Caco-2 (cell line): ENCODE data around the gene TRIO. TPM values are rescaled to one million over a fixed set of nuclear protein-coding genes. Genes with fewer than 3 reads are reported as not detected.

Experiments used
- BruUV-seq: library from RNA; stranded (reverse); fragments of 400-500 nt; replicated peaks from 2 replicates; lab custom pipeline; 2021; lab: Mats Ljungman, UMichigan
- CTCF ChIA-PET: fragments of 300-600 bp; sonication (Branson Sonifier 250); formaldehyde crosslinking; loops from one replicate; lab custom pipeline; 2022; ENCODE audit warnings: antibody characterized with exemption; lab: Charles Lee
- POLR2A ChIA-PET: fragments of 300-600 bp; sonication (Branson Sonifier 250); formaldehyde crosslinking; loops from one replicate; lab custom pipeline; 2022; ENCODE audit warnings: antibody characterized with exemption; lab: Charles Lee
- DNase-seq, 2 experiments: peaks; one replicate each; pipeline versions ENCODE4 v3.0.0 to v3.0.0-alpha.2; 2020 to 2022
- H3K27me3 ChIP-seq: replicated peaks from 2 replicates; pipeline ENCODE4 v1.6.0; 2011; ENCODE audit warnings: low read length; ENCODE audit not compliant: control insufficient read depth, insufficient read depth
- H3K36me3 ChIP-seq: 2 replicates; pipeline ENCODE4 v1.5.1; 2011; ENCODE audit warnings: low read length; ENCODE audit not compliant: control insufficient read depth, insufficient read depth
- H3K4me1 ChIP-seq: fragments of 250-450 bp; sonication (Bioruptor Pico); 2 replicates; pipeline ENCODE4 v1.5.1; 2020; ENCODE audit warnings: mild to moderate bottlenecking
- H3K4me3 ChIP-seq: 2 replicates; pipeline ENCODE4 v1.5.1; 2011; ENCODE audit warnings: low read depth, mild to moderate bottlenecking, control low read depth, low read length
- H3K9me3 ChIP-seq: fragments of 250-450 bp; sonication (Bioruptor Pico); 2 replicates; pipeline ENCODE4 v1.5.1; 2020; ENCODE audit warnings: mild to moderate bottlenecking, moderate library complexity
- H3K27ac Mint-ChIP-seq: one replicate; pipeline ENCODE4 v1.8.0; 2022; ENCODE audit warnings: mixed read lengths; ENCODE audit not compliant: unreplicated experiment
- H3K27me3 Mint-ChIP-seq: one replicate; pipeline ENCODE4 v1.8.0; 2022; ENCODE audit warnings: mixed read lengths; ENCODE audit not compliant: insufficient read depth, unreplicated experiment
- H3K36me3 Mint-ChIP-seq: one replicate; pipeline ENCODE4 v1.8.0; 2022; ENCODE audit warnings: mild to moderate bottlenecking, mixed read lengths; ENCODE audit not compliant: insufficient read depth, unreplicated experiment
- H3K4me1 Mint-ChIP-seq: one replicate; pipeline ENCODE4 v1.8.0; 2022; ENCODE audit warnings: low read depth, mixed read lengths; ENCODE audit not compliant: unreplicated experiment
- H3K4me3 Mint-ChIP-seq: one replicate; pipeline ENCODE4 v1.8.0; 2022; ENCODE audit warnings: mild to moderate bottlenecking, moderate library complexity, mixed read lengths; ENCODE audit not compliant: unreplicated experiment
- H3K9me3 Mint-ChIP-seq: one replicate; pipeline ENCODE4 v1.8.0; 2022; ENCODE audit warnings: mixed read lengths; ENCODE audit not compliant: unreplicated experiment
- intact Hi-C: fragments of 100-400 bp; cut with micrococcal nuclease; formaldehyde crosslinking; loops from one replicate; pipeline ENCODE4 v1.10.0; 2022; ENCODE audit not compliant: unreplicated experiment
- total RNA-seq: library from RNA; stranded (reverse); gene quantifications from 2 replicates; pipeline ENCODE4 v1.2.3, GENCODE V29; 2022
- TF ChIP-seq, protein P1 (sequence below), 2 experiments: fragments of 200-600 bp in 1 of 2; IDR thresholded peaks; 1 replicate in 1 of 2; 2 replicates in 1 of 2; pipeline versions ENCODE4 v1.5.1 to v1.8.0; 2011 to 2022; ENCODE audit warnings: antibody characterized with exemption in 1 of 2, control low read depth in 1 of 2, inconsistent platforms in 1 of 2, low read depth in 1 of 2, low read length in 1 of 2, mild to moderate bottlenecking in 1 of 2, moderate library complexity in 1 of 2; ENCODE audit not compliant: insufficient read depth in 1 of 2, severe bottlenecking in 1 of 2, unreplicated experiment in 1 of 2

The TRIO gene
- total RNA-seq, 1 experiment from 2014 or later = 92.0 TPM

DNA sequence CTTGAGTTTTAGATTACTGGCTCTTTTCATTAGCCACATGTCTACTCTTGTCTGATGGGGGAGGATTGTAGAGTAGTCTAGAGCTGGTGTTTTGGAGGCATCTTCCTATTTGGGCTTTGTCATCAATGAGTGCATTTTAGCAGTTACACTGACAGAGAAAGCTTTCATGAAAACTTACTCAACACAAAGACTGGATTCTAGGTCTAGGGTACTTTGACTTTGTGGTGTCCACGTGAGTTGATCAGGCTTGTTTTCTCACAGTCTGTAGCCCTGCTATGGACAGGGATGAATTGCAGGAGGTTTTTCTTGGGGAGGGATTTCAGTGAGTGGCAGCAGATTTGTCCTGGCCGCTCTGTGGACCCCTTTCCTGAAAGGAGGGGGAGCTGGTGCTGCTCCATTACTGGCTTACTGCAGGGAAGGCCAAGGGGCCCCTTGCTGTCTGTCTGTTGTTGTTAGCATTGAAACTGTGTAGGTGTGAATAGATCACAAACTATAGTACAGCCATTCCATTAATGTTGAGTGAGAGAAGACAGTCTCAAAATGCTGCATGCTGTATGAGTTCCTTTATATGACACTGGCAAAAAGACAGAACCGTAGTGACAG, 6.6 kb downstream of the TRIO start:
- H3K4me3 Mint-ChIP-seq = no peak overlapping the region
- H3K9me3 ChIP-seq = no peaks in the 10 kb centered on the region
- ChIA-PET CTCF (no interaction called here), POLR2A (no interaction called here)
- peaks cover 8% of the 10 kb centered on the region for H3K36me3 Mint-ChIP-seq
- H3K4me1 ChIP-seq = peaks cover 18% of the 10 kb centered on the region
- no peak overlapping the region for H3K27ac Mint-ChIP-seq
- BruUV-seq = no TSS peak
- H3K4me3 ChIP-seq = no peak overlapping the region
- H3K4me1 Mint-ChIP-seq = peaks cover 36% of the 10 kb centered on the region
- no peak for DNase-seq
- H3K27me3 Mint-ChIP-seq = no peaks in the 10 kb centered on the region
- intact Hi-C loops = loop anchor here (5.0 kb wide), 1 partner anchor 1007 kb away; no protein-coding TSS in a partner anchor
- no peaks in the 10 kb centered on the region for H3K9me3 Mint-ChIP-seq
- TF ChIP-seq, protein P1, sequence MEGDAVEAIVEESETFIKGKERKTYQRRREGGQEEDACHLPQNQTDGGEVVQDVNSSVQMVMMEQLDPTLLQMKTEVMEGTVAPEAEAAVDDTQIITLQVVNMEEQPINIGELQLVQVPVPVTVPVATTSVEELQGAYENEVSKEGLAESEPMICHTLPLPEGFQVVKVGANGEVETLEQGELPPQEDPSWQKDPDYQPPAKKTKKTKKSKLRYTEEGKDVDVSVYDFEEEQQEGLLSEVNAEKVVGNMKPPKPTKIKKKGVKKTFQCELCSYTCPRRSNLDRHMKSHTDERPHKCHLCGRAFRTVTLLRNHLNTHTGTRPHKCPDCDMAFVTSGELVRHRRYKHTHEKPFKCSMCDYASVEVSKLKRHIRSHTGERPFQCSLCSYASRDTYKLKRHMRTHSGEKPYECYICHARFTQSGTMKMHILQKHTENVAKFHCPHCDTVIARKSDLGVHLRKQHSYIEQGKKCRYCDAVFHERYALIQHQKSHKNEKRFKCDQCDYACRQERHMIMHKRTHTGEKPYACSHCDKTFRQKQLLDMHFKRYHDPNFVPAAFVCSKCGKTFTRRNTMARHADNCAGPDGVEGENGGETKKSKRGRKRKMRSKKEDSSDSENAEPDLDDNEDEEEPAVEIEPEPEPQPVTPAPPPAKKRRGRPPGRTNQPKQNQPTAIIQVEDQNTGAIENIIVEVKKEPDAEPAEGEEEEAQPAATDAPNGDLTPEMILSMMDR (IDR thresholded peaks at IDR 0.05; ENCODE audit: insufficient read depth in 1 of 2, low read depth in 1 of 2, low read length in 1 of 2, severe bottlenecking in 1 of 2, unreplicated experiment in 1 of 2) = no peak
- no peaks in the 10 kb centered on the region for H3K27me3 ChIP-seq
- no peaks in the 10 kb centered on the region for H3K36me3 ChIP-seq

DNA sequence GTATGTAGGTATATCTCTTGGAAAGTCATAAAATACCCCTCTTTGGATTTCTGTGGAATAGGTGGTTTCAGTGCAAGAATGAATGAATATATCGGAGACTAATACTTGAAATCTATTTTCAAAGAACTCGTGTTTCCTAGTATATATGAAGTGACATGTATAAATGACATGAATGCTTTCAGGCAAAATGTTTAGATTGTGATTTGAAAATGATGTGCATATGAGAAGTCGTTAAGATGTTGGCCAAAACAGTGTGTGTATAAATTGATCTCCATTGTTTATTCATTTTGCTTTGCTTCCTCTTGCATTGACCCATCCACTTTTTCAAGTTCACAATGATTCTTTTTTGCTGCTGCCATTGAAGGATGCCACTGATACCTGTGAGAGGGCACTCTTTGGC, 8.3 kb downstream of the TRIO start:
- Mint-ChIP-seq H3K27ac (no peak overlapping the region), H3K36me3 (peaks cover 8% of the 10 kb centered on the region), H3K9me3 (no peaks in the 10 kb centered on the region), H3K4me3 (no peak overlapping the region), H3K27me3 (no peaks in the 10 kb centered on the region), H3K4me1 (peaks cover 36% of the 10 kb centered on the region)
- Histone ChIP-seq H3K4me3 (no peak overlapping the region), H3K9me3 (no peaks in the 10 kb centered on the region), H3K27me3 (no peaks in the 10 kb centered on the region), H3K36me3 (no peaks in the 10 kb centered on the region), H3K4me1 (peaks cover 27% of the 10 kb centered on the region)
- DNase-seq = no peak
- TF ChIP-seq, protein P1 (IDR thresholded peaks at IDR 0.05; ENCODE audit: insufficient read depth in 1 of 2, low read depth in 1 of 2, low read length in 1 of 2, severe bottlenecking in 1 of 2, unreplicated experiment in 1 of 2) = no peak
- CTCF ChIA-PET = no interaction called here
- POLR2A ChIA-PET = no interaction called here
- intact Hi-C loops = no loop called here
- BruUV-seq = no TSS peak

DNA sequence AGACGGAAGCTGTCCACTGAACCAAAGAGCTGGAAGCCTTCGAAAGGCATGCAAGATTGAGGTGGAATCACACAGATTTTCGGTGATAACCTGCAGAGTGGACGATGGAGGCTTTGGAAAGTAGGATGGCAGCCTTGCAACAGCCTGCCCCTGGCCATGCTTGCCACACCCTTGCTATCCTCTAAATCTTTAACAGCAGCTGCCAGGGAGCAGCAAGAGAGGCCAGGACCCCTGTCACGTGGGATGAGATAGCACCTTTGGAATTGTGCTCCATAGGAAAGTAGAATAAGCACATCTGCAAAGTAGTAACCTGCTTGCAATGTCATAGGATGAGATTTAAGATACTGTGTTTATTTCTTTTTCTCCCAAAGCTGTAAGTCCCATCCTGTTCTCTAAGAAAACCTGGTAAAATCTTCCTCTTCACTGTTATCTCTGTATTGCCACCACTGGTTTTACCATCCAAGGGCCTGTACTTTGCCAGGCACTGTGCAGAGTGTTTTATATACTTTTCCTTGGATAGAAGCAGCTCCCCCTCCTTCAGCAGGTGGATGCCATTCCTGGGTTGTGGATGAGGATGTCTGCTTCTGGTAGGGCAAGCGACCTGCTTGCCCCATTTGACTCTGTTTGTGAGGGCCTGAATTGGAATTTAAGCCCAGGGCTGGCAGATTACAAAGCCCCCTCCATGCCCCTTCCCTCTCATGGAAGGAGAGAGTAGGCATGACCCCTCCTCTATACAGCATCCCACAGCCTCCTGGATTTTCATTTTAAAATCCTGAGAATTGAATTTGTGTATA, 10.1 kb downstream of the TRIO start:
- H3K9me3 Mint-ChIP-seq = no peaks in the 10 kb centered on the region
- Histone ChIP-seq H3K9me3 (no peaks in the 10 kb centered on the region), H3K36me3 (no peaks in the 10 kb centered on the region), H3K27me3 (no peaks in the 10 kb centered on the region), H3K4me1 (peaks cover 32% of the 10 kb centered on the region), H3K4me3 (no peak overlapping the region)
- POLR2A ChIA-PET = no interaction called here
- no peak overlapping the region for H3K4me3 Mint-ChIP-seq
- CTCF ChIA-PET = no interaction called here
- H3K4me1 Mint-ChIP-seq = peaks cover 36% of the 10 kb centered on the region
- no peaks in the 10 kb centered on the region for H3K27me3 Mint-ChIP-seq
- peaks cover 8% of the 10 kb centered on the region for H3K36me3 Mint-ChIP-seq
- BruUV-seq = no TSS peak
- no peak for DNase-seq
- H3K27ac Mint-ChIP-seq = no peak overlapping the region
- TF ChIP-seq, protein P1 (IDR thresholded peaks at IDR 0.05; ENCODE audit: insufficient read depth in 1 of 2, low read depth in 1 of 2, low read length in 1 of 2, severe bottlenecking in 1 of 2, unreplicated experiment in 1 of 2) = no peak
- intact Hi-C loops = no loop called here
